ENCODE measurements around the gene DYNC1I1. TPM values are rescaled to one million over a fixed set of nuclear protein-coding genes. Genes with fewer than 3 reads are reported as not detected.

Gene DYNC1I1
- total RNA-seq, 1 experiment from 2014 or later: 3.6 TPM

DNA sequence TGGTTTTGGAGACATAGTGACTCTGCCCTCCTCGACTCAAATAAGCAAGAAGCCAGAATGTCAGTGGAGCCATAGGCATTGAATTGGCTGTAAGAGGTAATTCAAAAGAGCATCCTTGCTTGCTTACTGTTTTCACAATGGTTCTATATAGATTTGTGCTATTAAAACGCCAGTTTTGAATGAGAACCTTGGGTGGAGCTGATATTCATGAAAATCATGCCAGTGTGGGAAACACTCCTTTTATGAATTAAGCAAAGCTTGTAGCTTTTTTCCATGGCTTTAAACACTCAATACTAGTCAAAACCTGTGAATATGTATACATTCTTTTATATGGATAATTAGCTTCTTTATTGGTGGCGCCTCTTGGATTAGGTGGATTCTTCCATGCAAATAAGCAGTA, 297.0 kb downstream of the DYNC1I1 start:
- Histone ChIP-seq H3K27ac (ENCODE audit: low read depth, low read length, poor library complexity, severe bottlenecking) (no peak overlapping the region), H3K36me3 (ENCODE audit: insufficient read depth, low read length, poor library complexity, severe bottlenecking) (no peaks in the 10 kb centered on the region), H3K27me3 (replicated peaks; ENCODE audit: insufficient read depth, low read depth, low read length, poor library complexity) (no peaks in the 10 kb centered on the region), H3K4me3 (ENCODE audit: low read depth, low read length, poor library complexity, severe bottlenecking) (no peak overlapping the region), H3K4me1 (ENCODE audit: insufficient read depth, low read length, poor library complexity, severe bottlenecking) (no peaks in the 10 kb centered on the region), H3K9me3 (ENCODE audit: low read depth, low read length, poor library complexity, severe bottlenecking) (no peaks in the 10 kb centered on the region)
- DNase-seq (ENCODE audit: low spot score): no peak
- ChIA-PET POLR2A (ENCODE audit: low non-redundant PET) (no interaction called here), CTCF (no interaction called here)
- no TSS peak for BruUV-seq (replicated peaks)
- TF ChIP-seq EZH2 (IDR thresholded peaks at IDR 0.05; ENCODE audit: borderline replicate concordance, low read depth, low read length, poor library complexity, severe bottlenecking): no peak
- TF ChIP-seq, protein P1, sequence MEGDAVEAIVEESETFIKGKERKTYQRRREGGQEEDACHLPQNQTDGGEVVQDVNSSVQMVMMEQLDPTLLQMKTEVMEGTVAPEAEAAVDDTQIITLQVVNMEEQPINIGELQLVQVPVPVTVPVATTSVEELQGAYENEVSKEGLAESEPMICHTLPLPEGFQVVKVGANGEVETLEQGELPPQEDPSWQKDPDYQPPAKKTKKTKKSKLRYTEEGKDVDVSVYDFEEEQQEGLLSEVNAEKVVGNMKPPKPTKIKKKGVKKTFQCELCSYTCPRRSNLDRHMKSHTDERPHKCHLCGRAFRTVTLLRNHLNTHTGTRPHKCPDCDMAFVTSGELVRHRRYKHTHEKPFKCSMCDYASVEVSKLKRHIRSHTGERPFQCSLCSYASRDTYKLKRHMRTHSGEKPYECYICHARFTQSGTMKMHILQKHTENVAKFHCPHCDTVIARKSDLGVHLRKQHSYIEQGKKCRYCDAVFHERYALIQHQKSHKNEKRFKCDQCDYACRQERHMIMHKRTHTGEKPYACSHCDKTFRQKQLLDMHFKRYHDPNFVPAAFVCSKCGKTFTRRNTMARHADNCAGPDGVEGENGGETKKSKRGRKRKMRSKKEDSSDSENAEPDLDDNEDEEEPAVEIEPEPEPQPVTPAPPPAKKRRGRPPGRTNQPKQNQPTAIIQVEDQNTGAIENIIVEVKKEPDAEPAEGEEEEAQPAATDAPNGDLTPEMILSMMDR (conservative IDR thresholded peaks at IDR 0.05; ENCODE audit: low read depth, low read length): no peak
- intact Hi-C loops (cut with micrococcal nuclease; ENCODE audit: unreplicated experiment): no loop called here

DNA sequence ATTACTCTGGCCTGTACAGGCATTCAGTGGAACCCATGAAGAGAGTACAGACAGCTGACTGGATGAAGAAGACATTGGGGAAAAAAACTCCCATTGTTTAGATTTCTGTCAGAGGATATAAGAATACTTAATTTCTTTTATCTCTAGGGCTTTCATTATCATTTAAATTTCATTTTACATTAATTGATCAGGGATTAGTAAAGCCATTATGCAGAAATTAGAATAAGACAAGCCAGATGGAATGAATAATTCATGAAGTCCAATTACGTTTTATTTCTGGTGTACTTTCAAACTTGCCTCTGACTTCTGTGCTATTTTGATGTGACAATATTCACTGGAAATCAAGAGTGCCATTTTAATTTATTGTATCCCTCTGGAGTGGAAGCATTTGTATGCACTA, 302.5 kb downstream of the DYNC1I1 start:
- Histone ChIP-seq H3K27ac (ENCODE audit: low read depth, low read length, poor library complexity, severe bottlenecking) (peak overlapping the region; percentile 54), H3K27me3 (replicated peaks; ENCODE audit: insufficient read depth, low read depth, low read length, poor library complexity) (no peaks in the 10 kb centered on the region), H3K4me3 (ENCODE audit: low read depth, low read length, poor library complexity, severe bottlenecking) (peak overlapping the region; percentile 61), H3K4me1 (ENCODE audit: insufficient read depth, low read length, poor library complexity, severe bottlenecking) (peaks cover 22% of the 10 kb centered on the region), H3K36me3 (ENCODE audit: insufficient read depth, low read length, poor library complexity, severe bottlenecking) (no peaks in the 10 kb centered on the region), H3K9me3 (ENCODE audit: low read depth, low read length, poor library complexity, severe bottlenecking) (no peaks in the 10 kb centered on the region)
- no TSS peak for BruUV-seq (replicated peaks)
- TF ChIP-seq EZH2 (IDR thresholded peaks at IDR 0.05; ENCODE audit: borderline replicate concordance, low read depth, low read length, poor library complexity, severe bottlenecking): no peak
- TF ChIP-seq, protein P1 (conservative IDR thresholded peaks at IDR 0.05; ENCODE audit: low read depth, low read length): no peak
- peak; percentile 38 for DNase-seq (ENCODE audit: low spot score)
- ChIA-PET CTCF (interaction anchor here (1.0 kb wide), 1 partner anchor 952 kb away, joined by 7 read pairs; no protein-coding TSS in a partner anchor), POLR2A (ENCODE audit: low non-redundant PET) (no interaction called here)
- intact Hi-C loops (cut with micrococcal nuclease; ENCODE audit: unreplicated experiment): loop anchor here (1.0 to 5.0 kb wide), 2 partner anchors 340 to 353 kb away; no protein-coding TSS in a partner anchor

DNA sequence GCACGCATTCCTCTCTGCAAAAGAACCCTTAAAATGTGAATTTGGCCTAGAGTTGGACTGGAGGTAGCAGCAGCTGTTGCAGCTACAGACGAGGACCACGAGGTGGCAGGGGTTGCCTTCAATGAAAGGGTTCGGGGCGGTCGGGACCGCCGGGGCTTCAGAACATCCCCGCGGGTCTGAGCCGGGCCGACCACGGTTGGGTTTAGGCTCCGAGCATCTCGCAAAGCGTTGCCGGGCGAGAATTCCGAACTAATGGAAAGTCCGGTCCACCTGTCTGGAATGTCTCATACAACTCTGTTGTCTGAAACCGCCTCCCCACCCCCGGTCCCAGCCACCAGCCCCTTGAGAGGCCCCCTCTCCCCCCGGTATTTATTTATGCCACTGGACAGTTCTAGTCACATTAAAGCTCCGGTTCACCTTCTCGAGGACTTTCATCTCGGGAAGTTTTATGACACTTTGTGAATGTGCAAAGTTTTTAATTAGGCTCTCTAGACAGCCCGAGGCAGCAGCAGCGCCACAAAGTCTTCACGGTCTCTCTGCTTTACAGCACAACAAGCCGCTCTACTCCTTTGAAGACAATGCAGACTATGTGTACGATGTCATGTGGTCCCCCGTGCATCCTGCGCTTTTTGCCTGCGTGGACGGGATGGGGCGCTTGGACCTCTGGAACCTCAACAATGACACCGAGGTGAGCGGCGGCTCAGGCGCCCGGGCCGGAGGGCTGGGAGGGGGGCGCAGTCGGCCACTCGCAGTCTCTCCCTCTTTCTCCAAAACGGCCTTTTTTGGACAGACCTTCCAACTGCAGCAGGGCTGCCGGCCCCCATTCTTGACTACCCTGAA, 303.4 kb downstream of the DYNC1I1 start:
- Histone ChIP-seq H3K9me3 (ENCODE audit: low read depth, low read length, poor library complexity, severe bottlenecking) (no peaks in the 10 kb centered on the region), H3K27ac (ENCODE audit: low read depth, low read length, poor library complexity, severe bottlenecking) (peak overlapping the region; percentile 54), H3K4me3 (ENCODE audit: low read depth, low read length, poor library complexity, severe bottlenecking) (peak overlapping the region; percentile 61), H3K27me3 (replicated peaks; ENCODE audit: insufficient read depth, low read depth, low read length, poor library complexity) (no peaks in the 10 kb centered on the region), H3K36me3 (ENCODE audit: insufficient read depth, low read length, poor library complexity, severe bottlenecking) (no peaks in the 10 kb centered on the region), H3K4me1 (ENCODE audit: insufficient read depth, low read length, poor library complexity, severe bottlenecking) (peaks cover 27% of the 10 kb centered on the region)
- ChIA-PET CTCF (interaction anchor here (0.6 to 1.0 kb wide), 2 partner anchors 344 to 952 kb away, joined by 7 to 10 read pairs; no protein-coding TSS in a partner anchor), POLR2A (ENCODE audit: low non-redundant PET) (no interaction called here)
- no TSS peak for BruUV-seq (replicated peaks)
- peak; percentile 88 for DNase-seq (ENCODE audit: low spot score)
- TF ChIP-seq, protein P1 (conservative IDR thresholded peaks at IDR 0.05; ENCODE audit: low read depth, low read length): peak; percentile 95
- TF ChIP-seq EZH2 (IDR thresholded peaks at IDR 0.05; ENCODE audit: borderline replicate concordance, low read depth, low read length, poor library complexity, severe bottlenecking): no peak
- intact Hi-C loops (cut with micrococcal nuclease; ENCODE audit: unreplicated experiment): loop anchor here (1.0 to 5.0 kb wide), 4 partner anchors 159 to 663 kb away; no protein-coding TSS in a partner anchor

Data from A673 (cell line).